ENCODE data around the gene ACSL1.

- no peak for TF ChIP-seq JUNB (IDR thresholded peaks at IDR 0.05; ENCODE audit: unreplicated experiment)
- TF ChIP-seq POLR2AphosphoS5 (IDR thresholded peaks at IDR 0.05; ENCODE audit: low read depth): no peak
These were observed 19.6 kb downstream of the ACSL1 start for GRCh38 chr4:184806229-184806550.

Data from GM23338 (cell line).